GM10266 (cell line): ENCODE measurements around the gene UFM1.

Experiments
- DNase-seq: peaks from one replicate; pipeline ENCODE4 v3.0.0; 2012; ENCODE audit errors: extremely low spot score
- CTCF ChIP-seq: IDR thresholded peaks from 2 replicates; pipeline ENCODE4 v1.5.1; 2012; ENCODE audit warnings: mild to moderate bottlenecking, low read depth; ENCODE audit not compliant: control insufficient read depth, insufficient read depth; ENCODE audit errors: missing control alignments

Gene UFM1

GRCh38 chr13:38325426-38325825, 24.2 kb upstream of the UFM1 start:
- TF ChIP-seq CTCF = no peak
- no peak for DNase-seq

DNA sequence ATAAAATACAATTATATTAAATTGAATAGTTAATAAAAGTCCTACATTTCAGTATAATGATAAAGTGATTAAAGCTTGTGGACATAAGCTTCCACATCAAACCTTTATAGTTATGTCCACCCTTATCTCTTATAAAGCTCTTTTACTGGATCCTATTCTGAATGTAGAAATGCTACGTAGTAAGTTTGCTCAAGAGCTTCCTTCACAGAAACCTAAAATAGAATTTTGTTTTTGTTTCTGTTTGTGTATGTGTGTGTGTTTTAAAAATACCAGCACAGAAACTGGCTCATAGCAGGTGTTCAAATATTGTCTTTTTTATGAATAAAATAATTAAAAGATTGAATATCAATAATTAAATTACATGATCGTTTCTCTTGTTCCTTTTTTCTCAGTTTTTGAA, 21.0 kb upstream of the UFM1 start:
- no peak for DNase-seq
- TF ChIP-seq CTCF = no peak

DNA sequence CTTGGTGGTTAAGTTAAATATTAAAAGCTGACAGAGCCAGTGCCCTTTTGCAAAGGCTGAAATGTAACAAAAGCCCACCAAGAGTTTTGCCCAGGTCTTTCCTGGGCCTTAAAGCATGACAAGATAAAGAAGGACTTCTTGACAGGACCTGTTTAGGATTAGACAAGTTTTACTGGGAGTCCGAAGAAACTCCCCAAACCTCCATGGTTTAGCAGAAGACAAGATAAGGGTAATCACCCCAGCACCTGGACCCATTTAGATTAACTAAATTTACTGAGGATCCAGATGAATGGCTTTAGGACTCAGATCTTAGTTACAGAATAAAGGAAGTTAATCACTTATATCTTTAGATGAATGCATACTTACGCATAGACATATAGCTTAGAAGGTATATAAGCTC, 14.8 kb upstream of the UFM1 start:
- TF ChIP-seq CTCF = no peak
- no peak for DNase-seq

GRCh38 chr13:38338089-38338488, 11.6 kb upstream of the UFM1 start:
- no peak for DNase-seq
- no peak for TF ChIP-seq CTCF

DNA sequence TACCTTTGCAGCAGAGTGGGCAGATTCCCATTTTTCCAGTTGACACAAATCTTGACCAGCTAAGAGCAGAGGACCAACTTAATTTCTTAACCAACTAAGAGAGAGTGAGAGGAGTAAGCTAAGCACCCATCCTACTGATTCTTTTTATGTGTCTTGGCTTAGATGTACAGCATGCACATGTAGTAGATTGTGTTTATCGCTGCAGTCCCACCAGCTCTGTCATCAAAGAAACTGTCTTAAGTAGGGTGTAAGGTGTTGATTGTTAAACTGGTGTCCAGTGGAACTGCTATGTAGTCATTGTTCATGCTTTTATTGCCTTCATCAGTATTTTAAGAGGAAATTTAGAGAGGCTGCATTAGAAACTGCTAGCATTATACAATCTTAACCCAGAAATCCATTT, 9.0 kb upstream of the UFM1 start:
- DNase-seq = no peak
- TF ChIP-seq CTCF = no peak

DNA sequence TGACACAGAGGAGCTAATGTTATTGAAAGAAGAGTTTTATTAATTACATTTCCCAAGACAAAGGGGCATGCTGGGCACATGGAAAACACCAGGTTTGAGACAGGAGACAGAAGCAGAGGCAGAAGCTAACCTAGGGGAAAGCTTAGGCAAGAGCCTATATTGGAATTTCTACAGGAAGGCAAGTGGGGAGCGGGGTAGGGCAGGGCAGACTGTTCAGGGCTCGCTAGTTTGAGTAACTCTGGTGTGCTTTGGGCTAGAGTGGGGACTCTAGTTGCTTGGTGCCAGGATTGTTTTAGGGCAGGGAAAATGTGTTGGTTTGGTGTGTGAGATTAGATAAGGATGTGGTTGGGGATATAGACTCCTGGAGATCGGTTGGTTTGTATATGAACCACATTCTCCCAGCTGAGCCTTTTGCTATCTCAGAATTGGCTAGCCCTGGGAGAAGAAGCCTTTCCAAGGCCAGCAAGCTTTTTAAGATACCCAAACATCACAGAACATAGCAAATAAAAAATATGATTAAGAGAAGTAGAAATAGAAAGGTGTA, 8.4 kb upstream of the UFM1 start:
- DNase-seq = no peak
- TF ChIP-seq CTCF = no peak

GRCh38 chr13:38346764-38347163, 2.9 kb upstream of the UFM1 start:
- no peak for DNase-seq

More at GRCh38 chr13:38346764-38347163, 2.9 kb upstream of the UFM1 start:
- TF ChIP-seq CTCF = no peak
